PC-9 (cell line): Measurements from ENCODE around the gene HELZ. TPM values are rescaled to one million over a fixed set of nuclear protein-coding genes. Genes with fewer than 3 reads are reported as not detected.

Experiments used
- BruUV-seq: library from RNA; stranded (reverse); fragments of 400-500 nt; replicated peaks from 2 replicates; lab custom pipeline; 2021; lab: Mats Ljungman, UMichigan
- CTCF ChIA-PET: fragments of 300-600 bp; sonication (Branson Sonifier 250); formaldehyde crosslinking; loops from one replicate; lab custom pipeline; 2022; ENCODE audit warnings: antibody characterized with exemption; lab: Charles Lee
- POLR2A ChIA-PET: fragments of 300-600 bp; sonication (Branson Sonifier 250); formaldehyde crosslinking; loops from one replicate; lab custom pipeline; 2022; ENCODE audit warnings: antibody characterized with exemption; ENCODE audit not compliant: unreplicated experiment; lab: Charles Lee
- DNase-seq, 2 experiments: peaks; one replicate each; pipeline versions ENCODE4 v3.0.0 to v3.0.0-alpha.2; 2015 to 2022; ENCODE audit warnings: mixed read lengths in 1 of 2
- H2AFZ ChIP-seq: fragments of 200-600 bp; sonication (generic); 2 replicates; pipeline ENCODE4 v1.8.1; 2017; ENCODE audit warnings: antibody characterized with exemption
- H3F3A ChIP-seq: fragments of 200-600 bp; sonication (generic); 2 replicates; pipeline ENCODE4 v1.8.1; 2017; ENCODE audit warnings: antibody characterized with exemption, mild to moderate bottlenecking, low read depth; ENCODE audit not compliant: insufficient read depth
- H3K27ac ChIP-seq: fragments of 200-600 bp; sonication (generic); 2 replicates; pipeline ENCODE4 v1.6.1; 2016; ENCODE audit warnings: mixed run types
- H3K27me3 ChIP-seq: fragments of 200-600 bp; sonication (generic); 2 replicates; pipeline ENCODE4 v1.6.1; 2016; ENCODE audit warnings: low read depth, mixed run types; ENCODE audit not compliant: insufficient read depth
- H3K36me3 ChIP-seq: fragments of 200-600 bp; sonication (generic); 2 replicates; pipeline ENCODE4 v1.6.1; 2016; ENCODE audit warnings: low read depth, mixed run types
- H3K4me1 ChIP-seq: fragments of 200-600 bp; sonication (generic); replicated peaks from 2 replicates; pipeline ENCODE4 v1.6.1; 2016; ENCODE audit warnings: mixed run types; ENCODE audit not compliant: insufficient read depth
- H3K4me2 ChIP-seq: fragments of 200-600 bp; sonication (generic); 2 replicates; pipeline ENCODE4 v1.6.1; 2017; ENCODE audit warnings: mixed run types
- H3K4me3 ChIP-seq: fragments of 200-600 bp; sonication (generic); 2 replicates; pipeline ENCODE4 v1.6.1; 2016; ENCODE audit warnings: mixed run types
- H3K79me2 ChIP-seq: fragments of 200-600 bp; sonication (generic); 2 replicates; pipeline ENCODE4 v1.6.1; 2017; ENCODE audit warnings: low read depth, mixed run types
- H3K9me2 ChIP-seq: fragments of 200-600 bp; sonication (generic); 2 replicates; pipeline ENCODE4 v1.8.1; 2017; ENCODE audit warnings: mild to moderate bottlenecking; ENCODE audit not compliant: insufficient read depth
- H3K9me3 ChIP-seq: fragments of 200-600 bp; sonication (generic); 2 replicates; pipeline ENCODE4 v1.8.1; 2016; ENCODE audit warnings: low read depth; ENCODE audit not compliant: insufficient read depth
- H4K20me1 ChIP-seq: fragments of 200-600 bp; sonication (generic); 2 replicates; pipeline ENCODE4 v1.8.1; 2017; ENCODE audit not compliant: insufficient read depth
- CTCF ChIP-seq: fragments of 200-600 bp; sonication (generic); conservative IDR thresholded peaks from 2 replicates; pipeline ENCODE4 v1.6.1; 2017; ENCODE audit warnings: mixed run types, antibody characterized with exemption, mild to moderate bottlenecking, moderate library complexity
- EZH2 ChIP-seq: fragments of 200-600 bp; sonication (generic); IDR thresholded peaks from 2 replicates; pipeline ENCODE4 v1.8.0; 2017; ENCODE audit warnings: antibody characterized with exemption, low read depth
- intact Hi-C: fragments of 100-400 bp; cut with micrococcal nuclease; formaldehyde crosslinking; loops from one replicate; pipeline ENCODE4 v1.10.0; 2022; ENCODE audit not compliant: unreplicated experiment
- total RNA-seq: library from RNA; stranded (reverse); gene quantifications from 2 replicates; pipeline ENCODE4 v1.2.3, GENCODE V29; 2021

The HELZ gene
- total RNA-seq, 1 experiment from 2014 or later: 38.0 TPM

GRCh38 chr17:67186782-67187181 lies 58.2 kb downstream of the HELZ start:
- H3F3A ChIP-seq: no peaks in the 10 kb centered on the region
- no peak overlapping the region for H2AFZ ChIP-seq
- TF ChIP-seq EZH2 (no peak), CTCF (no peak)
- H3K4me2 ChIP-seq: no peak overlapping the region
- DNase-seq: no peak
- H3K9me2 ChIP-seq: no peaks in the 10 kb centered on the region; the same call in 1 of the 2 replicates
- ChIA-PET CTCF (no interaction called here), POLR2A (no interaction called here)
- H3K9me3 ChIP-seq: no peaks in the 10 kb centered on the region
- H3K27ac ChIP-seq: no peak overlapping the region
- no peaks in the 10 kb centered on the region for H3K4me1 ChIP-seq
- no peaks in the 10 kb centered on the region for H3K27me3 ChIP-seq
- H4K20me1 ChIP-seq: no peaks in the 10 kb centered on the region
- intact Hi-C loops: no loop called here
- peaks cover 21% of the 10 kb centered on the region; the same call in 1 of the 2 replicates for H3K36me3 ChIP-seq
- H3K4me3 ChIP-seq: no peak overlapping the region
- no TSS peak for BruUV-seq
- H3K79me2 ChIP-seq: no peaks in the 10 kb centered on the region

- H3F3A ChIP-seq: no peaks in the 10 kb centered on the region
- H3K79me2 ChIP-seq: no peaks in the 10 kb centered on the region
- no peak for DNase-seq
- H3K4me1 ChIP-seq: no peaks in the 10 kb centered on the region
- no peak overlapping the region for H3K4me3 ChIP-seq
- no peak overlapping the region for H2AFZ ChIP-seq
- H3K27me3 ChIP-seq: no peaks in the 10 kb centered on the region
- TF ChIP-seq EZH2: no peak
- no peak for TF ChIP-seq CTCF
- no peak overlapping the region for H3K27ac ChIP-seq
- H4K20me1 ChIP-seq: no peaks in the 10 kb centered on the region
- POLR2A ChIA-PET: interaction anchor here (0.7 kb wide), 1 partner anchor 409 kb away, joined by 3 read pairs; no protein-coding TSS in a partner anchor
- no TSS peak for BruUV-seq
- H3K9me2 ChIP-seq: no peaks in the 10 kb centered on the region; the same call in 1 of the 2 replicates
- H3K36me3 ChIP-seq: peaks cover 18% of the 10 kb centered on the region; the same call in 1 of the 2 replicates
- H3K4me2 ChIP-seq: no peak overlapping the region
- CTCF ChIA-PET: no interaction called here
- no peaks in the 10 kb centered on the region for H3K9me3 ChIP-seq
- intact Hi-C loops: no loop called here
Observed at GRCh38 chr17:67183531-67183930, 61.5 kb downstream of the HELZ start.

GRCh38 chr17:67181825-67182224 lies 63.2 kb downstream of the HELZ start:
- TF ChIP-seq EZH2 (no peak), CTCF (no peak)
- Histone ChIP-seq H3K27me3 (no peaks in the 10 kb centered on the region), H3K9me3 (no peaks in the 10 kb centered on the region), H3K79me2 (no peaks in the 10 kb centered on the region), H3K4me1 (no peaks in the 10 kb centered on the region), H3K36me3 (peaks cover 15% of the 10 kb centered on the region), H3F3A (no peaks in the 10 kb centered on the region), H4K20me1 (no peaks in the 10 kb centered on the region), H3K4me2 (no peak overlapping the region), H3K4me3 (no peak overlapping the region), H3K27ac (no peak overlapping the region), H3K9me2 (no peaks in the 10 kb centered on the region; the same call in 1 of the 2 replicates), H2AFZ (no peak overlapping the region)
- ChIA-PET CTCF (no interaction called here), POLR2A (no interaction called here)
- intact Hi-C loops: no loop called here
- no TSS peak for BruUV-seq
- DNase-seq: no peak
